Measurements from ENCODE around the gene MFSD12.

Gene MFSD12

DNA sequence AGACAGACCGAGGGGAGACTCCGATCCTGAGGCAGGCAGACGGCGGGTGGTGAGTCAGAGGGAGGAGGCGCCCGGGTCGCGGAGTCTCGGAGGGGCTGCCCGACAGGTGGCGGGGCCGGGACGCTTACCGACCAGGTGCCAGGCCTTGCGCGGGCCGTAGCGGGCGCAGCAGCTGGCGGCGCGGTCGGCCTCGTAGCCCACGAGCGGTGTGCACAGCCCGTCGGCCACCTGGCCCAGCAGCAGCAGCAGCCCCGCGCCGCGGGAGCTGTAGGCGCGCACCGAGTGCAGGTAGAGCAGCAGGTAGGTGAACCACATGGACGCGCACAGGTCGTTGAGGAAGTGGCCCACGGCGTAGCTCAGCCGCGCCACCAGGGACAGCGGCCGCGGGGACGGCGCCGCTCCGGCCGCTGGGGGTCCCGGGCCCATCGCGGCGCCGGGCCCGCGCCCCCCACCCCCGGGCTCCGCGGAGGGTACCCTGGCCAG lies 367 bp downstream of the MFSD12 start:
- peak overlapping the region; percentile 97 for H3K4me3 ChIP-seq (ENCODE audit: low read length)
- no peaks in the 10 kb centered on the region for H3K27me3 ChIP-seq (ENCODE audit: control insufficient read depth, low read length)
- H4K20me1 ChIP-seq (ENCODE audit: control insufficient read depth, insufficient read depth, low read depth, low read length): no peaks in the 10 kb centered on the region; the same call in 1 of the 2 replicates
- peak overlapping the region; percentile 27 for H3K27ac ChIP-seq (ENCODE audit: low read depth, low read length)
- peak; percentile 16 for TF ChIP-seq CTCF (IDR thresholded peaks at IDR 0.05; ENCODE audit: low read depth, low read length, poor library complexity, severe bottlenecking)
- TF ChIP-seq EZH2phosphoT487 (IDR thresholded peaks at IDR 0.05; ENCODE audit: borderline replicate concordance, low read length): no peak
- H3K9me3 ChIP-seq (ENCODE audit: control insufficient read depth, insufficient read depth, low read length): no peaks in the 10 kb centered on the region
- peaks cover 65% of the 10 kb centered on the region for H3K4me1 ChIP-seq (ENCODE audit: control insufficient read depth, low read length)
- peaks cover 17% of the 10 kb centered on the region for H3F3A ChIP-seq (ENCODE audit: control insufficient read depth, insufficient read depth)
- peak overlapping the region; percentile 95 for H3K4me2 ChIP-seq (ENCODE audit: low read length)
- H3K36me3 ChIP-seq (ENCODE audit: control insufficient read depth, low read length): peaks cover 4% of the 10 kb centered on the region; the same call in 1 of the 2 replicates
- peaks cover 43% of the 10 kb centered on the region for H3K79me2 ChIP-seq (ENCODE audit: control insufficient read depth, low read length)
- no peaks in the 10 kb centered on the region for H3K9me2 ChIP-seq (replicated peaks; ENCODE audit: control insufficient read depth, low read length)

- H3K4me3 ChIP-seq (ENCODE audit: low read length): peak overlapping the region; percentile 97
- no peaks in the 10 kb centered on the region for H3K9me2 ChIP-seq (replicated peaks; ENCODE audit: control insufficient read depth, low read length)
- no peaks in the 10 kb centered on the region for H3K27me3 ChIP-seq (ENCODE audit: control insufficient read depth, low read length)
- TF ChIP-seq CTCF (IDR thresholded peaks at IDR 0.05; ENCODE audit: low read depth, low read length, poor library complexity, severe bottlenecking) (no peak), EZH2phosphoT487 (IDR thresholded peaks at IDR 0.05; ENCODE audit: borderline replicate concordance, low read length) (no peak)
- no peaks in the 10 kb centered on the region; the same call in 1 of the 2 replicates for H4K20me1 ChIP-seq (ENCODE audit: control insufficient read depth, insufficient read depth, low read depth, low read length)
- peaks cover 48% of the 10 kb centered on the region for H3K79me2 ChIP-seq (ENCODE audit: control insufficient read depth, low read length)
- H3K36me3 ChIP-seq (ENCODE audit: control insufficient read depth, low read length): peaks cover 4% of the 10 kb centered on the region; the same call in 1 of the 2 replicates
- peaks cover 17% of the 10 kb centered on the region for H3F3A ChIP-seq (ENCODE audit: control insufficient read depth, insufficient read depth)
- H3K4me1 ChIP-seq (ENCODE audit: control insufficient read depth, low read length): peaks cover 67% of the 10 kb centered on the region
- H3K27ac ChIP-seq (ENCODE audit: low read depth, low read length): peak overlapping the region; percentile 27
- peak overlapping the region; percentile 95 for H3K4me2 ChIP-seq (ENCODE audit: low read length)
- H3K9me3 ChIP-seq (ENCODE audit: control insufficient read depth, insufficient read depth, low read length): no peaks in the 10 kb centered on the region
Observed at GRCh38 chr19:3556423-3556977, 886 bp downstream of the MFSD12 start.

DNA sequence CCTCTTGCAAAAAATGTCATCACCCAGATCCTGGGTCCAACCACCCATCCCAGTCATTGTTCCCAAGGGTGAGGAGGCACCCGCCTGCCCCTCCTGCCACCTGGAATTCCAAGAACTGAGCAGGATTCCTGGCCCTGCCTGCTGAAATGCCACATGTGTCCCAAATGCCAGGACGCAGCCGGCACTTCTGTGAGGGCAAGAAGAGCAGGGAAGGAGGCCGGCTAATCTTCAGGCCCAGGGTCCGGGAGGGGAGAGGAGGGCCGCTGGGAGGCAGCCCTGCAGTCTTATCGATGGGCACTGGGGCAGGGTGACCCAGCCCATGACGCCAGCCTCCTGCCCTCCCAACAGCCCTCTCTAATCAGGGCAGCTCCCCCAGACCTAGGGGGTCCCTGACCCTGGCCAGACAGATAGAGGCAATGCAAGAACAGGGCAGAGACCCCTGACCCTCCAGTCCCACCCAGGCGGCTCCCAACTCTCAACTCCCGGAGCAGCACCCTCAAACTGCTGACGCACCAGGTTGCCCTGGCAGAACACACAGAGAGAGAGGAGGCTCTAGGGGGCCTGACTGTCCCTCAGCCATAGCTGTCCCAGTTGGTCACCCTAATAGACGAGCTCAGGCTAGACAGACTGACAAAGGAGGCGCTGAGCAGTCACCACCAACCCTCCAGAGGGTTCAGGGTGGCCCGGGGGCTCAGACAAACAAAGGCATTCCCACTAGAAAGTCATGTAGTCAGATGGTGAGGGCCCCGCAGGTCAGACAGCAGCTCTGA lies 1.5 kb downstream of the MFSD12 start:
- H3K4me3 ChIP-seq (ENCODE audit: low read length): peak overlapping the region; percentile 97
- no peaks in the 10 kb centered on the region for H3K27me3 ChIP-seq (ENCODE audit: control insufficient read depth, low read length)
- peaks cover 17% of the 10 kb centered on the region for H3F3A ChIP-seq (ENCODE audit: control insufficient read depth, insufficient read depth)
- H3K36me3 ChIP-seq (ENCODE audit: control insufficient read depth, low read length): peaks cover 9% of the 10 kb centered on the region; the same call in 1 of the 2 replicates
- peaks cover 55% of the 10 kb centered on the region for H3K79me2 ChIP-seq (ENCODE audit: control insufficient read depth, low read length)
- peaks cover 67% of the 10 kb centered on the region for H3K4me1 ChIP-seq (ENCODE audit: control insufficient read depth, low read length)
- peak overlapping the region; percentile 27; the same call in 1 of the 2 replicates for H3K27ac ChIP-seq (ENCODE audit: low read depth, low read length)
- H3K4me2 ChIP-seq (ENCODE audit: low read length): peak overlapping the region; percentile 95
- no peaks in the 10 kb centered on the region for H3K9me2 ChIP-seq (replicated peaks; ENCODE audit: control insufficient read depth, low read length)
- TF ChIP-seq EZH2phosphoT487 (IDR thresholded peaks at IDR 0.05; ENCODE audit: borderline replicate concordance, low read length) (no peak), CTCF (IDR thresholded peaks at IDR 0.05; ENCODE audit: low read depth, low read length, poor library complexity, severe bottlenecking) (no peak)
- H3K9me3 ChIP-seq (ENCODE audit: control insufficient read depth, insufficient read depth, low read length): no peaks in the 10 kb centered on the region
- H4K20me1 ChIP-seq (ENCODE audit: control insufficient read depth, insufficient read depth, low read depth, low read length): no peaks in the 10 kb centered on the region; the same call in 1 of the 2 replicates
